HG03045 (cell line): Measurements from ENCODE around the gene ARRDC3.
"Not testable (repeated sequence)": the region's sequence is repeated elsewhere in the genome, so short reads cannot be mapped to it uniquely, and the experiment has no call there.

Source experiments
- ATAC-seq: cut with Tn5 transposase; IDR thresholded peaks from one replicate; pipeline ENCODE4 v1.9.1; 2021; ENCODE audit warnings: mild to moderate bottlenecking, moderate library complexity; ENCODE audit not compliant: unreplicated experiment

ARRDC3 gene, protein sequence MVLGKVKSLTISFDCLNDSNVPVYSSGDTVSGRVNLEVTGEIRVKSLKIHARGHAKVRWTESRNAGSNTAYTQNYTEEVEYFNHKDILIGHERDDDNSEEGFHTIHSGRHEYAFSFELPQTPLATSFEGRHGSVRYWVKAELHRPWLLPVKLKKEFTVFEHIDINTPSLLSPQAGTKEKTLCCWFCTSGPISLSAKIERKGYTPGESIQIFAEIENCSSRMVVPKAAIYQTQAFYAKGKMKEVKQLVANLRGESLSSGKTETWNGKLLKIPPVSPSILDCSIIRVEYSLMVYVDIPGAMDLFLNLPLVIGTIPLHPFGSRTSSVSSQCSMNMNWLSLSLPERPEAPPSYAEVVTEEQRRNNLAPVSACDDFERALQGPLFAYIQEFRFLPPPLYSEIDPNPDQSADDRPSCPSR

DNA sequence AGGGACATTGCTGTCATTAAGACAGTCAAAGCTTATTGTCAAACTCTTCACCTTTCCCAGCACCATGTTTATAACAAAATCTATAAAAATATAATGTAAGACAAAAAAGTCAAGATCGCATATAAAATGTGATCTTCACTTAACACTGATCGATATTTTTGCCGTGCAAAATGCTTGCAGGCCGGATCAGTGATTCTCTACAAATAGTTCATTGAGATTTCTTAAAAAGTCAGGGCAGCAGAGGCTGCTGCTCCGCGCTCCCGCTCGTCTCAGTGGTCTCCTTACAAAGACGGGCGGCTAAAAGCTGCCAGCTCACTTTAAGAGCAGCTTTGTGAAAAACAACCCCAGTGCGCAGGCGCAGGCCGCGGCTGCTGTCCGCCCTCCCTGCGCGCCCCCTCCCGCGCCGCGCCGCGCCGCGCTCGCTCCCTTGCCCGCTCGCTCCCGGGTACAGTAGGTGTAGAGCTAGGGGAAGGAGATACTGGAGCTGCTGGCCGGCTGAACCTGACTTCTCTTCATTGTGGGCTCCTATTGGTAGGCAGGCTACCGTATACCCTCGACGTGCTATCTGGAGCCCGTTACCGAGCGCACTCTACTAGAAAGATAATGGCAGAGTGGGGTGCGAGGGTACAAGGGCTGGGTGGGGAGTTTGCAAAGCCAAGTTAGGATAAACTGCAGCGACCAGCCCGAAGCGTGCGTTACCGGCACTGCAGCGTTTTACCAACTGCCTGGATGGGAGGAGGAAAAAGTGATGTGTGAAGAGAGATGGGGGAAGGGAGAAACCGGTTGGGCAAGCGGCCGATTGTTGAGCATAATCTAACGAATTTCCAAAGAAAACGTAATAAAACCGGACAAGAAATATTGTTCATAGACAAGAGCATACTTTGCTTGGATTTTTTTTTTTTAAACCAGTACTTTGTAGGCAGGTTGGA, at the start of gene ARRDC3:
Gene ARRDC3 (minus strand): TSS at position 291 of the 929 bp plus-strand sequence. CDS start 225 bp downstream, at position 66.
- ATAC-seq: peak; percentile 53

DNA sequence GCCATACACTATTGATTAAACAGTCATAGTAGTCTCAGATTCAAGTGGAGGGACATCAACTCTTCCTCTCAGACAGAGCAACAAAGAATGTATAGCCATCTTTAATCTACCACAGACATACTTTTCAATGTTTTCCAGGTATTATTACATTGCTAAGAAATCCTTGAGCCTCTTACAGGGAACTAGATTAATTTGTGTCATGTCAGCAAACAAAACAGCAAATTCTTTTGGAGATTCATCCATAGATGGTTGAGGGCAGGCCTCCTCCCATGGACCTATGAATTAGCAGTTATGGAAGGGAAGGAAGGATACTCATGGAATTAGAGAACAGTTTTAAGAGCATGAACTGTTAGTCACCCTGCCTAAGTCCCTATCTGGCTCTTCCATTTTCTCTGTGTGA, 47.8 kb upstream of the ARRDC3 start:
- no peak for ATAC-seq

DNA sequence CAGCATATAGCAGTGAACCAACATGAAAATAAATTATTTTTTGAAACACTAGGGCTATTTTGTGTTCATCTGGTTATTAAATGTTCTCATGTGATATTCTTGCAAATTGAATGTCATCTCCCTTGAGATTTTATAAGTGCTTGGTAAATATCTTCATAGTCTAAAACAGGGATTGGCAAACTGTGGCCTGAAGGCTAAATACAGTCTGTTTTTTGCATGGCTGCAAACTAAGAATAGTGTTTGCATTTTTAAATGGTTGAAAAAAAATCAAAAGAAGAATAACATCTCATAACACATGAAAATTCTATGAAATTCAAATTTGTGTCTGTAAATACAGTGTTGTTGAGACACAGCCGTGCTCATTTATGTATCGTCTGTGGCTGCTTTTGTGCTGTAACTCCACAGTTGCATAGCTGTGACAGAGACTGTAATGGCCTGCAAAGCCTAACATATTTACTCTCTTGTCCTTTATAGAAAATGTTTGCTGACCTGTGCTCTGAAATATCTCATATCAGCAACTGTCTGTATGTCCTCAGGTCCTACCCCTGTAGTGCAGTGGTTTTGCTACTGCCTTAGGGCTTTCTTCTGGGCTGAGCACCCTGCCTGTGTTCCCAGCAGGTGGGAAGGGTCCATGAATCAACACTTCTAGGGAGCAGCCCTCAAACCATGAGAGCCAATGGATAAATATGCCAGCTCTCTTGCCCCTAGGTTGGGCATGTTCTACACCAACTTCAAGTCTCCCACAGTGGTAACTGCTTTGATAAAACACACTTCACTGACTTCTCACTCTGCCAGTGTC, 41.7 kb upstream of the ARRDC3 start:
- ATAC-seq: no peak

DNA sequence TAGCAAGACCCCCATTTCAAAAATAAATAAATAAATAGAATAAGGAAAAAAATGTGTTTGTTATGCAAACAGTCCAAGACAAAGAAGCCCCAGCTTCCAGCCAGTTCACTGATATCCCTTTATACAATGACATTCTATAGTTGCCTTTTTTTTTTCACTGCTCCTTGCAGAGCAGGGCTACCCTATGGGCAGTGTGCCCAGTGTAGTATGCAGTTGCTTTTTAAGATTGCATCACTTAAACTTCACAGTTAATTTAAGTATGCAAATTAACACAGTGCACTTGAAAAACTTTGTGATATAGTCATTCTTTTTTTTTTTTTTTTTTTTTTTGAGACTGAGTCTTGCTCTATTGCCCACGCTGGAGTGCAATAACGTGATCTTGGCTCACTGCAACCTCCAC, 40.8 kb upstream of the ARRDC3 start:
- no peak for ATAC-seq

DNA sequence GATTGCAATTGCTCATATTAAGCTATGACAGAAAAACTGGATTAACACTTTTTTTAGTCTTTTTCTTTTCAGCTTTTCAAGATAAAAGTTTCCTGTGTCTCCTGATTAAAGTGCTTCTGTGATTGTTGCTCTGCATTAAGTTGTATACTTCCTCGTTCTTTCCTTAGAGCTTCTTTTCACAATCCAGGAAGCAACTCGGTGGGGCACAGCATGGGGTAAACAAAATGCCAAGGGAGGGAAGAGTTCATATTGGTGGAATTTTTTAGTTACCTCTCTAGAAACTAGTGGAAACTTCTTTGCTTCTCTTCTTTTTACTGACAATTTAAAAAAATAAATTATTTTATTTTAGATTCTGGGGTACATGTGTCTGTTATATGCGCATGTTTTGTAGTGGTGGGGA, 37.8 kb upstream of the ARRDC3 start:
- ATAC-seq: no peak

DNA sequence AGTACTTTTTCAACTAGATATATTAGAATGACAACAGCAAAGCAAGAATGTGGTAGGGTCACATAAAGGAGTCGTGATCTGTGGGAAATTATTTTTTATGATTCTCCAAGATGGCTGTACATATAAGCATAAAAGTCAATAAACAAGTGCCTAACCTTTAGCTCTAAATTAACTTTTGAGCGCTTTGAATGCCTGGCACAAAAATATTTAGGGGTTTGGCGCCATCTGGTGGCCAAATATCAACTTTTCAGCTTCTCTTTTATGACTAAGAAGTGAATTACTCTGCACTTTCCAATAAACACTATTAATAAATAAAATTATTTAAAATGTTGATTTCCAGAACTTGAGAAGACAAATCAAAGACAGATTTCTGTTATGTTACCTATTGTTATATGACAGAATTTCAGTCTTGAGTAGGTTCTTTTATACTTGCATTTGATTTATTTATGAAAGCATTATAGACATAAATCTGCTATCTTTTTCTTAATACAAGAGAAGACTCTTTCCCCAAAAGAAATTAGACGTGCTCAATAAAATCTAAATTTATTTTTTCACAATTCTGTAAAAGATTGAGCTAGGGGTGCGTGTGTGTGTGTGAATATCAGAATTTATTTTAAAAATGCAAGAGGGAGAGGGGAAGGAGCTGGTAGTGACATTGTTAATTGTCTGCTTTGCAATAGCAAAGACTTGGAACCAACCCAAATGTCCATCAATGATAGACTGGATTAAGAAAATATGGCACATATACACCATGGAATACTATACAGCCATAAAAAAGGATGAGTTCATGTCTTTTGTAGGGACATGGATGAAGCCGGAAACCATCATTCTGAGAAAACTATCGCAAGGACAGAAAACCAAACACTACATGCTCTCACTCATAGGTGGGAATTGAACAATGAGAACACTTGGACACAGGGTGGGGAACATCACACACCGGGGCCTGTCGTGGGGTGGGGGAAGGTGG, 36.7 kb upstream of the ARRDC3 start:
- ATAC-seq: no peak

DNA sequence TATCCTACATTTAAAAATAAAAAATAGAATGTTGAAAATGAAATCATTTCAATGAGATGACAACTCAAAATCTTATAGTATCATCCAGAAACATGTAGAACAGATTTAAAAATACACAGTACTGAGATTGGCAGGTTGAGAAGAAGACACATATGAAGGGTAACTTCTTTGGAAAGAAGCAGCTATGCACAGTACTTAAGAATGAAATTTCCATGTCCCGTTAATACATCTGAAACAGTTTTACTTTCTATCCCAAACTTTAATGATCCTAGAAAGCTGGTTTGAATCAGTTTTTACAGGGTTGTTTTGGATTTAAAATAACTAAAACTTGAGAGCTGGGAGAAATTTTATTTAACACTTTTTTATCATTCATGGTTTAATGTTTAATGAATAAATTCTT, 36.0 kb upstream of the ARRDC3 start:
- ATAC-seq: no peak

DNA sequence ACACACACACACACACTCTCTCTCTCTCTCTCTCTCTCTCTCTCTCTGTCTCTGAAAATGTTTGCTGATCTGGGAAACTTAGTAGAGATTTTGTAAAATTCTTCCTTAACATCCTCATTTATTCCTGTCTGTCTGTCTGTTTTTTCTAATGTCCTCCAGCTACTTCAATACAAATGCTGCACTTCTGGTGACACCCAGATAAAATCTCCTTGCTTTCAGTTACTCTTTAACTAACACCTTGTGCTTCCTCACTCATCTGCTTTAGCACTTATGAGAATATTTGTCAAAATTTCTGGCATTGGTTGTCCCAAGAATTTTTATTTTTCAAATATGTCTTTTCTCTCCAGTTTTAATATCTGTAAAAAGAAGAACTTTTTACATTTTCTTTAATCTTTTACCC, 35.0 kb upstream of the ARRDC3 start:
- ATAC-seq: no peak

DNA sequence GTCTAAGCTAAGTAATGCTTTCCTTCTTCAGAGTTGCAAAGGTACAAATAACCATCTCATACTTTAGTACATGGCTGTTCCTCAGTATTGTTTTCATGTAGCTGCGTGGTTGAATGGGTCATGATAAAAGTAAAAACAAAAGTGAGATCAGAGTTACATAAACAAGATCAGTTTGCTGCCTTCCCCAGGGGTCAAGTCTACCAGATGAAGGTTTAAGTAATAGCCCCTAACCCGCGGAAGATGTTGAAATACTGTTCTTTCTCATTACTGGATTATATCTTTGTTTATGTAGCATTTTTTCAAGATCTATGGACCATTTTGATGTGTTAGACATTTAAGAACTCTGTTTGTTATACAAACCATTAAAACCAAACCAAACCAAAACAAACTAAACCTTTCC, 34.1 kb upstream of the ARRDC3 start:
- no peak for ATAC-seq

DNA sequence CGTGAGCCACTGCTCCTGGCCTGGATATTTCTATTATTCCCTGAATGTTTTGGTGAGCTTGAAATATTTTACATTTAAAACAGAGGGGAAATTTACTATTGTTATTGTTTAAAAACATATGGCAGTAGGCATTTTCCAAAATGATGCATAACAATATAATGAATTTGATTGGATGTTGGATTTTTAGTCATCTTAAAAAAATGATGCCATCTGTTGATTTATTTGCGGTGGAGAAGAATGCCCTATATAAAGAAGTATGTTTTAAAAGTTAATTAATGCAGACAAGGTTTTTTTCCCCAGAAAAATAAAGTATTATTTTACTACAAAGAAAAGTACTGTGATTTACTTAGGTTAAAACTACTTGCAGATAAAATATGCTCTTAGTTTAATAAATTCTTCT, 33.4 kb upstream of the ARRDC3 start:
- ATAC-seq: no peak

DNA sequence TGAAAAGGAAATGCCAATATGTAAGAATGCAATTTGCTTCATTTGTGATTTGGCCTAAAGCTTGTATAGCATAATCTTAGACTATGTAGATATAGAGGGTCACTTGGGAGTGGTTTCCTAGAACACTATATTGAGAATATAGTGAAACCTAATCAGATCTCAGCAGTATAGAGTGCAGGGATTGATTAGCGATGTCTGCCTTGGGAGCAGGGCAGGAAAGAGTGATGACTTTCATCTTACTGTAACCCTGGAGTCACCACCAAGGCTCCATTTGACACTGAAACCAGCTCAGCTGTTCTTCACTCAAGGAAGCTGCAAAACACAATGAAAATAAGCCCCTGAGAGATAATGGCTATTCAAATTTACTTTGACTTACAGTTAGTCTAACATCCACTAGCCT, 26.2 kb upstream of the ARRDC3 start:
- ATAC-seq: no peak

DNA sequence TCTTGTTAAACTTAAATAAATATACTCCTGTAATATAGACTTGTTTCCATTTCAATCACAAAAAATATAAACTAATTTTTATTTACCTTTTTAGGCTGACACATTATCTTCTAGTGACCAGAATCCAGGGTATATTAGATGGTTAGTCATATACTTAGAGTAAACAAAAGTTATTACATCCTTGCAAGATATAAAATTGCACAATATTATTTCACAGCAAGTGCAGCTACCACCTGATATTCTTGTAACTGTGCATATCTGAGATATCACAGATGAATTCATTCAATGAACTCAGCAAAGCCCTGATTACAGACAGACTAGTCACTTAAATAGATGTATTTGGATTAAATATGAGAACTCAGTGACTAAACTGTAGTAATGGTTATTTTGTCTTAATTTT, 25.6 kb upstream of the ARRDC3 start:
- ATAC-seq: no peak

DNA sequence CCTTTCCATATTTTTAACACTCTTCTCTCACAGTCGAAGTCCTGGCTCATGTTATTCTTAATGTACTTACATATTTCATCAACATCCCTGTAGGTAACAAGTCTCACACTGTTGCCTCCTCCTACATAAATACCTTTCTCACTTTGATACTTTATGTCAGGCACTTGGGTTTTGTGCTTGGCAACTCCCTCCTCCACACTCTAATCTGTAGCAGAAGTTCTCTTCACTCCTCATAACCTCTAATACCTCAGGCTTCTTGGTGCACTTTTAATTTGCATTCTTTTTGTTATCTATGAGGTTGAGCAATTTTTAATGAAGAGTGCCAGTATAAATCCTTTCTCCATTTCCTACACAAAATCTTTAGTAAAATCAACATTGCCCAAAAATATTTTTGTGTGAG, 24.1 kb upstream of the ARRDC3 start:
- ATAC-seq: no peak

DNA sequence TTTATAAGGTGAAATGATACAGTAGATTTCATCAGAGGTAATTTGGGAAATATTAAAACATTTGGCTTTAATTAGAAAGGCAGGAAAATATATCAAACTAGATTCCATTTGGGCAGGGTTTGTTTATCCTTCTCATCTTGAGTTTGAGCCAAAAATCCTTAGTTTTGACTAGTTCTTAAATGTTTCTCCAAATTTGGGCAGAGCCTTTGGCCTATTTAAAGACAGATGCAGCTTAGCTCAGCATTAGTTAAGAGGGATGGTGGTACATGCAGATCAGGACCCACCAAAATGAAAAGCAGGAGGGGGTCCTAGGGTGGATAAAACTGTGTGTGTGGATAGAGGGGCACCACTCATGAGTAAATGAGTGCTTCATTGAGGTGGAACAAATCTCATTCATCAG, 20.3 kb upstream of the ARRDC3 start:
- no peak for ATAC-seq

DNA sequence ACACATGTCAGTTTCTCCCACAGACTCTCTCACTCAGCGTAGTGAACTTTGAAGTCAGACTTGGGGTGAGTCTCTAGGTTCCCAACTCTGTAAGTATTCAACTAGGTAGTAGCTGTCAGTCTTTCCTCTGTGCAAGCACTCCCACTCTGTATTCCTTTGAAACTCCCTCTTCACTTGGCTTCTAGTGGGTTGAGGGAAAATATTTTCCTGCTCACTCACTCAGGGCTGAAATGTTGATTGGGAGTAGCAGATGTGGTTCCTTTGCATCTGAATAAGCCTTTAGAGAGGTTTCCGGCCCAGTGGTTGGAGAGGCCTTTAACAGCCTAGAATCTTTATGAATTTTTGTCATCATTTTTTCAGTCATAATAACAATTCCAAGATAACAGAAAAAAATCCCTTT, 18.1 kb upstream of the ARRDC3 start:
- no peak for ATAC-seq

DNA sequence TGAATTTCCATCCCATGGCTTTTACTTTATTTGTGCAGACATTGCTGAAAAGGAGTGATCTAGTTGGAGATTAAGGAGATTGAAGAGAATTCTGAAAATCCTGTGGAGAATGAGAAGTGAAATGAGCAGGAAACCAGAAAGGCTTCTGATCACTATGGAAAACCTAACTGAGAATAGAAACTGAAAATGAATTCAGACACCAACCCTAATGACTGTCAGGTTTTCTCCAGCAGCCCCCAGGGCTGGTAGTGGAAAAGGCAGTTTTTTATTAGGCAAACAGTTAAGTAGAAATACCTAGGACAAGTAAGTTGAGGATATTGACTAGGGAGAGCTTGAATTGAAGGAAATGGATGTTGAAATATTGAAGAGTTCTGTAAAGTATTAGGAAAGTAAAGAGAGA, 14.7 kb upstream of the ARRDC3 start:
- ATAC-seq: no peak

DNA sequence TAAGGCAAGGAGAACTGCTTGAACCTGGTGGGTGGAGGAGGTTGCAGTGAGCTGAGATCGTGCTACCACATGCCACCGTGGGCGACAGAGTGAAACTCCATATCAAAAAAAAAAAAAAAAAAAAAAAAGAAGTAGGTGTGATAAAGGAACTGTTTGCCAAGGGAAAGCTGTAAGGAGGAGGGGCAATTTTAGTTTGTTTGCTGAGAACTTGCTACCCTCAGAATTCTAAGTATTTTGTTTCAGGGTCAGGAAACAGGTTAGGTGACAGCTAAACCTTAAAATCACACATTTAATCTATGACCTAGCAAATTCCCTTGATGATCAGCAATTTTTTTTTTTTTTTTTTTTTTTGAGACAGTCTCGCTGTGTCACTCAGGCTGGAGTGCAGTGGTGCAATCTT, 7.2 kb upstream of the ARRDC3 start:
- no peak for ATAC-seq

DNA sequence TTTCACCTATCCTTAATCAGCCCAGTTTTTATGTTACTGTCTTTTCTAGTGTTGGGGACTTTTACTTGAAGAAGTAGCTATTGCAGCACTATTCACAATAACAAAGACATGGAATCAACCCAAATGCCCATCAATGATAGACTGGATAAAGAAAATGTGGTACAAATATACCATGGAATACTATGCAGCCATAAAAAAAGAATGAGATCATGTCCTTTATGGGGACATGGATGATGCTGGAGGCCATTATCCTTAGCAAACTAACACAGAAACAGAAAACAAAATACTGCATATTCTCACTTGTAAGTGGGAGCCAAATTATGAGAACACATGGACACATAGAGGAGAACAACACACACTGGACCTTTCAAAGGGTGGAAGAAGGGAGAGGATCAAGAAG, 6.4 kb upstream of the ARRDC3 start:
- not testable (repeated sequence) for ATAC-seq

DNA sequence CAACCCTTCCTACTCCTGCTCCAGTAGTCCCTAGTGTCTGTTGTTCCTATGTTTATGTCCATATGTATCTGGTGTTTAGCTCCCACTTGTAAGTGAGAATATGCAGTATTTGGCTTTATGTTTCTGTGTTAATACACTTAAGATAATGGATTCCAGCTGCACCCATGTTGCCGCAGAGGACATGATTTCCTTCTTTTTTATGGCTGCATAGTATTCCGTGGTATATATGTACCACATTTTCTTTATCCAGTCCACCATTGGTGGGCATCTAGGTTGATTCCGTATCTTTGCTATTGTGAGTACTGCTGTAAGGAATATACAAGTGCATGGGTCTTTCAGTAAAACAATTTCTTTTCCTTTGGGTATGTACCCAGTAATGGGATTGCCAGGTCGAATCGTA, 5.2 kb upstream of the ARRDC3 start:
- no peak for ATAC-seq

DNA sequence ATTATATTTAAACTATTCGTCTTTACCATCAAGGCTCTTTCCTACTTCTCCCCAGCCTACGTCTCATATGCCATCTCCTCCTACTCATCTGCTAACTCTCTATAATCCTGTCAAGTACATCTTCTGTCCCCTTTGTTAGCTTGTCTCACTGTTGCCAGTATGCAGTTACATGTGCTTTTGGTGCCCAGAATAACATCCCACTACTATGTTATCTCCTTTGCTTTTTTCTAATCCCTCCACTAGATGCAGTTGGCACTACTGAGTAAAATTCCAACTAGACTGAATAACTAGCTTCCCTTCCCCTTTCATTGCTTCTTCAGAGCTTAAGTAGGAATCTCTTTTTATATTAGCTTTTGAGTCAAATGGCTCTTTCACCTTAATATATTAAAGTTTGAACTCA, 3.0 kb upstream of the ARRDC3 start:
- ATAC-seq: no peak
